DMS153 treated with DMSO at 0.1 percent for 48 hours (cell line): ENCODE results near the gene GABPB2.
"Not testable (repeated sequence)": the region's sequence is repeated elsewhere in the genome, so short reads cannot be mapped to it uniquely, and the experiment has no call there.

Experiments
- DNase-seq: peaks from one replicate; lab custom pipeline; 2025; ENCODE audit not compliant: unreplicated experiment; lab: John Stamatoyannopoulos, UW

GABPB2 gene

DNA sequence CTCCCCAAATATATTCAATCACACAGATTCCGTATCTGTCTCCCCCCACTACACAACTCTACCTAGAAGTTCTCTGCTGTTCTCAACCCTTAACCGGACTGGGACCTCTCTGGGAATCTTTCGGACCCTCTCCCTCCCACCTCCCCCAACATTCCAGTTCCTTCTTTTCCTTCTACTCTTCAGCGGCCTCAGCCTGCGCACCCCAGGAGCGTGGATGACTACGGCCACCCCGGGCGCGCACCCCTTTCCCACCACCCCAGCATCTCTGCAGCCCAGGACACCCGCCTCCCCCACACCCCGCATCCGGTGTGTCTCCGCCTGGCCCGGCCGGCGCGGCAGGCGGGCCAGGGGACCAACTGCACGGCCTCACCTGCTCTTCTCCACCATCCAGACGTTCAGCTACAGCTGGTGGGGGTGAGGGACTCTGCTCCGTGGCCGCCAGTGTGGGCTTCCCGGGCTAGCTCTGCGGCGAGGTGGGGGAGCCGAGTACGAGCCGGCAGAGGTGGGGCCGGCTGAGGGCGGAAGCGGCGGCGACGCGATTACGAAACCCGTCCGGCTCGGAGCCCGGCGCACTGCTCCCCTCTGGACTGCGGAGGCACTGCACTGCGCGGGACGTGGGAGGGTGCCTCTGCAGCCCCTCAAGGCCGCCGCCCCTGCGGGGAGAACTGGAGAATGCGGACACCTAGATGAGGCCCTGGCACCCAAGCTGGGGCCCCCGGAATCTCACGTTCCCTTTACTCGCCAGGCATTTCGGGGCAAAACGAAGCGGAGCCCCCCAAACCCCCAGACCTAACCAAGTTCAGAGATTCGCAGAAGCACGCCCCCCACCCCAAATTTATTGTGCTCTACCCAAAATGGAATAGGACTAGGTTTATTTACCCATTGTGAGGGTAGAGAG is 11.2 kb upstream of the GABPB2 start, which contains the start of gene CDC42SE1:
Gene CDC42SE1, minus strand, starts transcription at position 514 of the 898 bp plus-strand sequence. CDS start 3,892 bp downstream, outside the sequence.
- peak; percentile 80 for DNase-seq

DNA sequence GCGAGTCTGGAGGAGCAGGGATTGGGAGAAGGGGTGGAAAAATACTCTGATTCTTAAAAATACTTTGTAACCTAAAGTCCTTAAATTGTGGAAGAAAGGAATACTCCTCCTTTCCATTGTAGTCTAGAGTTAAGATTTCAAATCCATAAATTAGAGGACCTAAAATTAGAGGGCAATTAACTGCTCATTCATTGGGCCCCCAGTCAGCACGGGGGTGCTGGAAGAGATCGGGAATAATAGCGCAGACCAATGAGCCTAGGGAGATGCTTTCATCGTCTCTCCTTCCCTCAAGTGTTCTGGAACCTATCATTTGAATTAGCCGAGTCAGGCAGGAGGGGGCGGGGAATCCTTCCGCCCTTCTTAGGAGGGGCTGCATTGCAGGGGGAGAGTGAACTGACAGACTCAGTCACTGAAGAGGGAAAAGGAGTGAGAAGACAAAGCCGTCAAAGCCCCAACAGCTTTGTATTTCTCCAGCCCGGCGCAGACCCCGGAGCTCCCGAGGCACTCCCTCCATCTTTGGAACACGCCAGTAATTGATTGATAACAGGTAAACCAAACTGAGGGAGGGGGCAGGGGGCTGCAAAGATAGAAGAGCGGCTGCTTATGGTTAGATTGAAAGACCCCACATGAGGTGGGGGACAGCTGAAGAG is 10.4 kb upstream of the GABPB2 start, which contains the start of gene MLLT11:
Gene MLLT11, plus strand, starts transcription at position 391 of the 650 bp plus-strand sequence. CDS start 6,828 bp downstream, outside the sequence.
- peak; percentile 77 for DNase-seq

DNA sequence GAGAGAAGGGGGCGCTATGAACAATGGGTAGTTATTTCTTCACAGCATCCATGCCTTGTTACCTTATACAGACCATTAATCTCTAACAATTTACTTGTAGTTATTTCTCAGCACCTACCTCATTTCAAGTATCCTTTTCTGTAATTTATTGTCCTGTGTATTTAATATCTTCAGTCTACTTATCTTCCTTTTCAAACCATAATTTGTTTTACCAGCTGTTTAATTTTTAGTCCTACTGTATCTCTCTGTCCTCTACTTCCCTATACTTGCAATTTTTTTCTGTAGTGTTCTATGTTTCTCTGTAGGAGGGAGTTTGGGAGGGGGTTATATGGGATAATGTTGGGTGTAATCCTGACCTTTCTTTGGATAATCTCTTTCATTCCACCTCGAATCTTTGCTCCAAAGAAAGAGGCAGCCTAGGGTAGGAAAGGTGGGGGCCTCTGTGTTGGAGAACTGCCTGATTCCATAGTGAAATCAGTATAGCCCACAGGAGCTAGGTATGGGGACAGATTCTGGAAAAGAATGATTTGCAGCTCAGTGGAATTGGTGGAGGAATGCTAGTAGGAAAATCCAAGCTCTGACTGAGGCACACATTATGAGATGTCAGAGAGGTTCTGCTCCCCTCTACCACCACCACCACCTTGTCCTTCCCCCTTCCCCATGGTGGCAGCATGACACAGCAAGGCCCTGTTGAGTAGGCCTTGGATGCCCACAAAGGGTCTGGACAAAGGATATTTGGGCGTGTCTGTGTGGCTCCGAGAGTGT is 9.7 kb upstream of the GABPB2 start:
- peak; percentile 64 for DNase-seq

GRCh38 chr1:151061704-151062103 is 8.9 kb upstream of the GABPB2 start:
- no peak for DNase-seq

DNA sequence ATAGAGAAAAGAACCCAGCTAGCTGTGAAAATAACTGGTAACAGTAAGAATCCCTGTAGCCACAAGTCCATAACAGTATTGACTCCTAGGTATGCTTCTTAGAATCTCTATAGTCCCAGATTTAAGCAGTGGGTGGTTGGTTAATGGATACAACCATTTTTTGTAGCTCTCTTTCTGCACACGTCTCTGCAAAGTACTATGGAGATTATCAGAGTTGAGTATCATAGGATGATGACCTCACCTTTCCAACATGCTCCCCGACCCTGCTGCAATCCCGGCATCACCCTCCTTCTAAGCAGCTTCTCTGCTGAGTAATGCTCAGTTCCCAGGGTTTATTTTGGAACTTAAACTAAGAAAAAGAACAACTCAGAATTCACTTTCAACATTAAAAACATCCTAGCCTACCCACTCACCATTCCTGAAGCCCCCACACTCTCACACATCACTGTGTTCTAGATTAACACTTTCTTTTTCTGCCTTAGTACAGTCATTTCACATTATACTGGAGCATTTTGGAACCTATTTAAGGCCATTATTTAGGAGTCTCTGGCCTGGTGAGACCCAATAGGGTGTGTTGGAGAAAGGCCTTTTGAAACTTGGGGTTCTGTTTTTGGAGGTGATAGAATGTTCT is 7.7 kb upstream of the GABPB2 start:
- DNase-seq = no peak

DNA sequence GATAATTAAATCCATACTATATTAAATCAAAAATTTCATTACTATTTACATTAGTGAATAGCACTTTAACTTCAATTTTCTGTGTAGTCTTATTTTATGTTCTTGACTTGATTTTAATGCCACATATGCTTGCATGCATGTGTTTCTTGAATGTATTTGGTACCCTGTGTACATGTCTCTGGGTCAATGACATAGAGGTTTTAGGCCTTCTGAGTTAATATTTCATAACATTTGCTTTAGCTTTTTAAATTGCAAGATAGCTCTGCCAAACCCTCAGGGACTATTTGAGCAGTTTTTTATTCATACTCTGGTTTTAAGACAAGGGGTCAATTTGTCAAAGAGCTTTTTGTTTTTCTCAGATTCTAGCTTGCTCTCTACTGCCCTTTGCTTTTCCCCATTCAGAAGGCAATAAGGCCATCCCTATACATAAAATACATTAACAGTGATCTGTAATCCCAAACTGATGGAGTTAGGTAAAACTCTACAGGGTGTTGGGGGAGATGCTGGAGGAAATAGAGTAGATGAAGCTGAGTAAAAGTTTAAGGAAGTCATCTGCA is 5.4 kb upstream of the GABPB2 start:
- no peak for DNase-seq

GRCh38 chr1:151067185-151067584 is 3.4 kb upstream of the GABPB2 start:
- no peak for DNase-seq

- DNase-seq = no peak
These were observed 1.5 kb upstream of the GABPB2 start for GRCh38 chr1:151069103-151069486.

DNA sequence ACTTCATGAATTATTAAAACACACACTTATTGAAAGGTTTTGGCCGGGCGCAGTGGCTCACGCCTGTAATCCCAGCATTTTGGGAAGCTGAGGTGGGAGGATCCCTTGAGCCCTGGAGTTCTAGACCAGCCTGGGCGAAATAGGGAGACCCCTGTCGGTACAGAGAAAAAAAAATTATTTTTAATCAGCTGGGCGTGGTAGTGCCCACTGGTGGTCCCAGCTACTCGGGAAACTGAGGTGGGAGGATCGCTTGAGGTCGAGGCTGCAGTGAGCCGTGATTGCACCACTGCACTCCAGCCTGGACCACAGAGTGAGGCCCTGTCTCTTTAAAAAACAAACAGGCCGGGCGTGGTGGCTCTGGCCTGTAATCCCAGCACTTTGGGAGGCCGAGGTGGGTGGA is 1.7 kb downstream of the GABPB2 start:
- no peak for DNase-seq

GRCh38 chr1:151085953-151086559 is 15.5 kb downstream of the GABPB2 start:
- no peak for DNase-seq

DNA sequence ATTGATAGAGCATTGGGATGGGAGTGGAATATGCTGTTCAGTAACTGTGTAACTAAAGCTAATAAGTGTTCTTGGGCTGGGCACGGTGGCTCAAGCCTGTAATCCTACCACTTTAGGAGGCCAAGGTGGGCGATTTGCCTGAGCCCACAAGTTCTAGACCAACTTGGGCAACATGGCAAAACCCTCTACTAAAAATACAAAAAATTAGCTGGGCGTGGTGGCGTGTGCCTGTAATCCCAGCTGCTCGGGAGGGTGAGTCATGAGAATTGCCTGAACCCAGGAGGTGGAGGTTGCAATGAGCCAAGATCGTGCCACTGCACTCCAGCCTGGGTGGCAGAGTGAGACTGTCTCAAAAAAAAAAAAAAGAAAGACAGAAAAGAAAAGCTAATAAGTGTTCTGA is 26.9 kb downstream of the GABPB2 start:
- not testable (repeated sequence) for DNase-seq

GRCh38 chr1:151098126-151098525 is 27.6 kb downstream of the GABPB2 start:
- DNase-seq = no peak

GRCh38 chr1:151104630-151105029 is 34.1 kb downstream of the GABPB2 start:
- no peak for DNase-seq

GRCh38 chr1:151106894-151107293 is 36.3 kb downstream of the GABPB2 start:
- no peak for DNase-seq

- no peak for DNase-seq
These were observed 37.8 kb downstream of the GABPB2 start for GRCh38 chr1:151108331-151108730.

DNA sequence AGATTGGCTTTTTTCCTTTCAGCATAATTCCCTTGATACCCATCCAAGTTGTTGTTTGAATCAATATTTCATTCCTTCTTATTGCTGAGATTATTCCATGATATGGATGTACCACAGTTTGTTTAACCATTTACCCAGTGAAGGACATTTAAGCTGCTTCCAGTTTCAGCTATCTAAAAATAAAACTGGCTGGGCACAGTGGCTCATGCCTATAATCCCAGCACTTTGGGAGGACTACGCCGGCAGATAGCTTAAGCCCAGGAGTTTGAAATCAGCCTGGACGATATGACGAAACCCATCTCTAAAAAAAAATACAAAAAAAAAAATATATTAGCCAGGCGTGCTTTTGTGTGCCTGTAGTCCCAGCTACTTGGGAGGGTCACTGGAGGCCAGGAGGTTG is 43.3 kb downstream of the GABPB2 start:
- DNase-seq = no peak

GRCh38 chr1:151124763-151125403 is 54.3 kb downstream of the GABPB2 start:
- DNase-seq = no peak

DNA sequence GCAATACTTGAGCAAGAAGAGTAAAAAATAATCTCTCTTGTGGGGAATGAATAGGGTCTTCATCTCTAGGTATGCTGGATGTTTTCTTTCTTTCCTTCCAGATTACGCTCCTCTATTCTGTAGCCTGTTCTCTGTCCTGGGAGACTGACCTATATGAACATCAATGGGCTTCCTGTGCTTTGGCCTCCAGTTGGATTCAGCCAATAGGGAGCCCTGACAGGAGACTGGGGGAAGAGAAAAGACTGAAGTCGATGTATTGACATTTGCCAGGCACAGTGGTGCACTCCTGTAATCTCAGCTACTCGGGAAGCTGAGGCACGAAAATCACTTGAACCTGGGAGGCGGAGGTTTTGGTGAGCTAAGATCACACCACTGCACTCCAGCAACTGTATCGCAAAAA is 58.2 kb downstream of the GABPB2 start:
- DNase-seq = no peak

- peak; percentile 94 for DNase-seq
These were observed 60.5 kb downstream of the GABPB2 start for GRCh38 chr1:151130987-151131586.
